ENCODE measurements around the gene KLF8.

The KLF8 gene

GRCh38 chrX:56248492-56248891 is 16.3 kb downstream of the KLF8 start:
- Histone ChIP-seq H3K36me3 (no peaks in the 10 kb centered on the region), H3K4me3 (ENCODE audit: low read depth, low read length) (no peak overlapping the region), H3K27me3 (ENCODE audit: insufficient read depth, low read depth, severe bottlenecking) (peaks cover 31% of the 10 kb centered on the region), H3K9me3 (ENCODE audit: severe bottlenecking) (no peaks in the 10 kb centered on the region), H3K27ac (no peak overlapping the region)
- TF ChIP-seq CTCF (IDR thresholded peaks at IDR 0.05; ENCODE audit: low read depth, low read length) = peak; percentile 77
- peak; percentile 26 for DNase-seq

- no peaks in the 10 kb centered on the region for H3K9me3 ChIP-seq (ENCODE audit: severe bottlenecking)
- H3K27me3 ChIP-seq (ENCODE audit: insufficient read depth, low read depth, severe bottlenecking) = peaks cover 28% of the 10 kb centered on the region
- no peak overlapping the region for H3K4me3 ChIP-seq (ENCODE audit: low read depth, low read length)
- H3K36me3 ChIP-seq = no peaks in the 10 kb centered on the region
- H3K27ac ChIP-seq = no peak overlapping the region
- no peak for DNase-seq
- no peak for TF ChIP-seq CTCF (IDR thresholded peaks at IDR 0.05; ENCODE audit: low read depth, low read length)
Measured at GRCh38 chrX:56253832-56254703, 21.9 kb downstream of the KLF8 start.

DNA sequence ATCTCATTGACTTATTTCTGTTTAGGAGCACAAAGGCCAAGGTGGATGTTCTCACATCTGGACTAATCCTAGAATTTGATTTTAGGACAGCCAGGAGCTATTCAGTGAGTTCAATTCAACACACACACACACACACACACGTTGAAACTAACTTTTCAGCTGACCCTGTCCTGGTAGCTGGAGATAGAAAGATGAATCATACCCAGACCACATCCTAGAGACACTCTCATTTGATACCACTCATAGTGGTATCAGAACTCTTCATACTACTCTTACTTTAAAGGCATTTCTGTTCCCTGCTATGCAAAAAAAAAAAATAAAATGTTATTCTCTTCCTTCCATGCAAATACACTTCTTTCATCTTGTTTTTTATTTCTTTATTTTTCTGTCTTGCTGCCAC is 36.7 kb downstream of the KLF8 start:
- Histone ChIP-seq H3K9me3 (ENCODE audit: severe bottlenecking) (no peaks in the 10 kb centered on the region), H3K27ac (no peak overlapping the region), H3K27me3 (ENCODE audit: insufficient read depth, low read depth, severe bottlenecking) (peaks cover 3% of the 10 kb centered on the region), H3K4me3 (ENCODE audit: low read depth, low read length) (no peak overlapping the region), H3K36me3 (no peaks in the 10 kb centered on the region)
- TF ChIP-seq CTCF (IDR thresholded peaks at IDR 0.05; ENCODE audit: low read depth, low read length) = no peak
- no peak for DNase-seq

DNA sequence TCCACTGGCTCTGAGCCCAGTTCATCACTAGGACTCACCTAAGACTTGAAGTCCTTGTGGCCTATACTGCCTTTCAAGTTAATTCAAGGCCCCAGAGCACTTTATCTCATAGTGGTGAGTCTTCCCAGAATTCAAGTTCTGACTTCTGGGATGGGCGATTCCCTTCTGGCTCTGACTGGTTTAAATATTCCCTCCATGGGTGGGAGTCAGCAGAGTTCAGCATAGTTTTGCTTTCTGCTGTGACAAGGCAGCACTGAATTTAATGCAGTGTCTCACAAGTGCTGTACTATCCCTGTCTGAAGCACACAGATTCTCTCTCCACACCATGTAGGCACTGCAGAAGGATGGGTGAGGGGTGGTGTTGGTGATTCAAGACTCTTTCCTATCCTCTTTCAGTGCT is 46.5 kb downstream of the KLF8 start:
- no peak for TF ChIP-seq CTCF (IDR thresholded peaks at IDR 0.05; ENCODE audit: low read depth, low read length)
- H3K27ac ChIP-seq = no peak overlapping the region
- H3K4me3 ChIP-seq (ENCODE audit: low read depth, low read length) = no peak overlapping the region
- no peaks in the 10 kb centered on the region for H3K36me3 ChIP-seq
- H3K9me3 ChIP-seq (ENCODE audit: severe bottlenecking) = no peaks in the 10 kb centered on the region
- peaks cover 57% of the 10 kb centered on the region for H3K27me3 ChIP-seq (ENCODE audit: insufficient read depth, low read depth, severe bottlenecking)
- DNase-seq = no peak

DNA sequence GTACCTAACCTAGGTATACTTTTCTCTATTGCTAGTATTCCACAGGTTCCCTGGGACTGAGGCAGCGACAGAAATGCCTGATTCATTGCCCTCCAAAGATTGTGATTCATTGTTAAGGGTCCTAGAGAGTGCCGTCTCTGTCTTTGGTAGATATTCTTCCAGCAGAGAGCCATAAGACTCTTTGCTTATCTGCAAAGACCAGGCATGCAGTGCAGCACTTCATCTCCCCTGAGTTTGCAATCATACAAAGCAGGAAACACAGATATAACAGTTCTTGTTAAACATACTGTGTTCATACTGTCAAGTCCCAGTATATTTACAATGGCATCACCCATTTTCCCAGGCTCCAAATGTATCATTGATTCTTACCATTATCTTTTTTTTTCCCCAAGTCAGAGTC is 47.7 kb downstream of the KLF8 start:
- no peak for DNase-seq
- H3K36me3 ChIP-seq = no peaks in the 10 kb centered on the region
- H3K27me3 ChIP-seq (ENCODE audit: insufficient read depth, low read depth, severe bottlenecking) = peaks cover 65% of the 10 kb centered on the region
- H3K9me3 ChIP-seq (ENCODE audit: severe bottlenecking) = no peaks in the 10 kb centered on the region
- no peak overlapping the region for H3K4me3 ChIP-seq (ENCODE audit: low read depth, low read length)
- no peak for TF ChIP-seq CTCF (IDR thresholded peaks at IDR 0.05; ENCODE audit: low read depth, low read length)
- H3K27ac ChIP-seq = no peak overlapping the region

DNA sequence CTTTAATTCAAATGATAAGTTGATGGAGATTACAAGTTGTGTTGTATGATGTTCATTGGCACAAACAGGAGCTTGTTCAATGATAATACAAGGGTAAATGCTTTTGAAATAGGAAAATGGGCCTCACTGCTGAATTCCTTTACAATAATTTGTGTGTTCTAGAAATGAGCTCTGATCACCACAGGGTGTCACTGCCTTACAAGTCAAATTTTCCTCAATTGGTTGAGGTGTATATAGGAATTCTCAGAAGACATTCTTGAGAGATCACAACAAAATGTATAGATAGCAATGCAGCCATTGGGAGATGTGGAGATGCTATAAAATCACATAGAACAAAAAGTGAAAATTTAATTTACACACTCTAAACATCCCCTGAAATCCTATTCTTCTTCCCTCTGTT is 49.6 kb downstream of the KLF8 start:
- Histone ChIP-seq H3K36me3 (no peaks in the 10 kb centered on the region), H3K27me3 (ENCODE audit: insufficient read depth, low read depth, severe bottlenecking) (peaks cover 71% of the 10 kb centered on the region), H3K9me3 (ENCODE audit: severe bottlenecking) (no peaks in the 10 kb centered on the region), H3K4me3 (ENCODE audit: low read depth, low read length) (no peak overlapping the region), H3K27ac (no peak overlapping the region)
- no peak for TF ChIP-seq CTCF (IDR thresholded peaks at IDR 0.05; ENCODE audit: low read depth, low read length)
- DNase-seq = no peak

Measured in WERI-Rb-1 (cell line).